Calu3 (cell line): ENCODE measurements around the gene KCNAB1. TPM values are rescaled to one million over a fixed set of nuclear protein-coding genes. Genes with fewer than 3 reads are reported as not detected.

Experiments
- BruUV-seq: library from RNA; stranded (reverse); fragments of 400-500 nt; replicated peaks from 2 replicates; lab custom pipeline; 2021; lab: Mats Ljungman, UMichigan
- CTCF ChIA-PET: fragments of 300-600 bp; sonication (Branson Sonifier 250); formaldehyde crosslinking; loops from one replicate; lab custom pipeline; 2022; ENCODE audit warnings: antibody characterized with exemption; lab: Charles Lee
- DNase-seq: peaks from one replicate; pipeline ENCODE4 v3.0.0; 2022
- H3K27ac Mint-ChIP-seq: one replicate; pipeline ENCODE4 v1.8.0; 2022; ENCODE audit warnings: mixed read lengths; ENCODE audit not compliant: unreplicated experiment
- H3K27me3 Mint-ChIP-seq: one replicate; pipeline ENCODE4 v1.8.0; 2022; ENCODE audit warnings: mixed read lengths; ENCODE audit not compliant: unreplicated experiment
- H3K36me3 Mint-ChIP-seq: one replicate; pipeline ENCODE4 v1.8.0; 2022; ENCODE audit warnings: mild to moderate bottlenecking, moderate library complexity, mixed read lengths; ENCODE audit not compliant: insufficient read depth, unreplicated experiment
- H3K4me1 Mint-ChIP-seq: one replicate; pipeline ENCODE4 v1.8.0; 2022; ENCODE audit warnings: mild to moderate bottlenecking, low read depth, mixed read lengths; ENCODE audit not compliant: unreplicated experiment
- H3K4me3 Mint-ChIP-seq: one replicate; pipeline ENCODE4 v1.8.0; 2022; ENCODE audit warnings: mild to moderate bottlenecking, low read depth, moderate library complexity, mixed read lengths; ENCODE audit not compliant: unreplicated experiment
- H3K9me3 Mint-ChIP-seq: one replicate; pipeline ENCODE4 v1.8.0; 2022; ENCODE audit warnings: low read depth, mixed read lengths; ENCODE audit not compliant: unreplicated experiment
- CTCF ChIP-seq: fragments of 200-600 bp; IDR thresholded peaks from one replicate; pipeline ENCODE4 v1.8.0; 2022; ENCODE audit warnings: antibody characterized with exemption; ENCODE audit not compliant: unreplicated experiment
- intact Hi-C: fragments of 100-400 bp; cut with micrococcal nuclease; formaldehyde crosslinking; loops from one replicate; pipeline ENCODE4 v1.10.0; 2022; ENCODE audit not compliant: unreplicated experiment
- total RNA-seq: library from RNA; stranded (reverse); gene quantifications from 2 replicates; pipeline ENCODE4 v1.2.3, GENCODE V29; 2022

The KCNAB1 gene
- total RNA-seq, 1 experiment from 2014 or later, result 1.6 TPM

- no TSS peak for BruUV-seq
Measured at GRCh38 chr3:156479604-156480003, 359.2 kb downstream of the KCNAB1 start.

GRCh38 chr3:156480949-156481348 is 360.6 kb downstream of the KCNAB1 start:
- Mint-ChIP-seq H3K4me3 (no peak overlapping the region), H3K4me1 (peaks cover 23% of the 10 kb centered on the region)
- intact Hi-C loops, result no loop called here

More at GRCh38 chr3:156479604-156480003, 359.2 kb downstream of the KCNAB1 start:
- no peak for DNase-seq
- Mint-ChIP-seq H3K9me3 (no peaks in the 10 kb centered on the region), H3K27me3 (no peaks in the 10 kb centered on the region), H3K36me3 (no peaks in the 10 kb centered on the region), H3K27ac (no peak overlapping the region), H3K4me1 (peaks cover 23% of the 10 kb centered on the region), H3K4me3 (no peak overlapping the region)
- no peak for TF ChIP-seq CTCF
- CTCF ChIA-PET, result no interaction called here
- intact Hi-C loops, result no loop called here

GRCh38 chr3:156483002-156483401 is 362.6 kb downstream of the KCNAB1 start:
- Mint-ChIP-seq H3K4me3 (no peak overlapping the region), H3K4me1 (peaks cover 23% of the 10 kb centered on the region), H3K27ac (no peak overlapping the region), H3K9me3 (no peaks in the 10 kb centered on the region), H3K36me3 (no peaks in the 10 kb centered on the region), H3K27me3 (no peaks in the 10 kb centered on the region)
- TF ChIP-seq CTCF, result no peak
- intact Hi-C loops, result no loop called here
- DNase-seq, result no peak
- BruUV-seq, result no TSS peak
- CTCF ChIA-PET, result interaction anchor here (0.6 to 1.9 kb wide), 3 partner anchors 10 to 27 kb away, joined by 3 to 6 read pairs (median 4); no protein-coding TSS in a partner anchor

More at GRCh38 chr3:156480949-156481348, 360.6 kb downstream of the KCNAB1 start:
- TF ChIP-seq CTCF, result no peak
- CTCF ChIA-PET, result interaction anchor here (0.7 to 0.8 kb wide), 3 partner anchors 22 to 543 kb away, joined by 3 to 6 read pairs (median 3); no protein-coding TSS in a partner anchor
- Mint-ChIP-seq H3K27me3 (no peaks in the 10 kb centered on the region), H3K36me3 (no peaks in the 10 kb centered on the region), H3K9me3 (no peaks in the 10 kb centered on the region), H3K27ac (no peak overlapping the region)
- DNase-seq, result no peak
- BruUV-seq, result no TSS peak

- TF ChIP-seq CTCF, result no peak
- BruUV-seq, result no TSS peak
- Mint-ChIP-seq H3K27me3 (no peaks in the 10 kb centered on the region), H3K27ac (no peak overlapping the region), H3K4me1 (peaks cover 23% of the 10 kb centered on the region), H3K36me3 (no peaks in the 10 kb centered on the region), H3K4me3 (no peak overlapping the region), H3K9me3 (no peaks in the 10 kb centered on the region)
- CTCF ChIA-PET, result interaction anchor here (0.6 to 1.9 kb wide), 3 partner anchors 9 to 27 kb away, joined by 3 to 6 read pairs (median 4); no protein-coding TSS in a partner anchor
- intact Hi-C loops, result no loop called here
- DNase-seq, result no peak
Measured at GRCh38 chr3:156483426-156483825, 363.0 kb downstream of the KCNAB1 start.
